Stimulated activated CD8-positive, alpha-beta memory T cell treated with anti-CD3 and anti-CD28 coated beads, Interleukin-7, amount 100 ng/mL, for 1 hour (primary cell): ENCODE results near the gene NOCT.
"Not testable (repeated sequence)": the region's sequence is repeated elsewhere in the genome, so short reads cannot be mapped to it uniquely, and the experiment has no call there.

ENCODE experiments used
- DNase-seq, 2 donors: peaks; one replicate each; pipeline ENCODE4 v3.0.0-alpha.2; 2020; ENCODE audit warnings: low read depth in 2 of 2

Gene NOCT

GRCh38 chr4:139015269-139015947 is at the start of gene NOCT:
NOCT (plus strand) TSS chr4:139015781; CDS start chr4:139015982, 201 bp downstream.
- peak; percentile 76 to 77 for DNase-seq

GRCh38 chr4:138967313-138967712 is 48.3 kb upstream of the NOCT start:
- no peak for DNase-seq

- DNase-seq: no peak
Observed at GRCh38 chr4:138972956-138973801, 42.4 kb upstream of the NOCT start.

GRCh38 chr4:138975225-138975624 is 40.4 kb upstream of the NOCT start:
- DNase-seq: no peak

- DNase-seq: no peak
Observed at GRCh38 chr4:138976526-138976925, 39.1 kb upstream of the NOCT start.

GRCh38 chr4:138977524-138977923 is 38.1 kb upstream of the NOCT start:
- no peak for DNase-seq

- DNase-seq: no peak
Observed at GRCh38 chr4:138978028-138978585, 37.5 kb upstream of the NOCT start.

- DNase-seq: no peak
Observed at GRCh38 chr4:138978600-138978999, 37.0 kb upstream of the NOCT start.

- no peak for DNase-seq
Observed at GRCh38 chr4:138979742-138980141, 35.8 kb upstream of the NOCT start.

GRCh38 chr4:138981930-138982390 is 33.6 kb upstream of the NOCT start:
- no peak for DNase-seq

- no peak for DNase-seq
Observed at GRCh38 chr4:138982754-138983153, 32.8 kb upstream of the NOCT start.

GRCh38 chr4:138983690-138984089 is 31.9 kb upstream of the NOCT start:
- no peak for DNase-seq

- DNase-seq: no peak
Observed at GRCh38 chr4:138984647-138985046, 30.9 kb upstream of the NOCT start.

- no peak for DNase-seq
Observed at GRCh38 chr4:138992676-138993075, 22.9 kb upstream of the NOCT start.

- no peak for DNase-seq
Observed at GRCh38 chr4:138996090-138996489, 19.5 kb upstream of the NOCT start.

GRCh38 chr4:138999666-139000065 is 15.9 kb upstream of the NOCT start:
- DNase-seq: no peak

- not testable (repeated sequence) for DNase-seq
Observed at GRCh38 chr4:139000134-139000533, 15.4 kb upstream of the NOCT start.

GRCh38 chr4:139001430-139001829 is 14.2 kb upstream of the NOCT start:
- DNase-seq: not testable (repeated sequence)

- not testable (repeated sequence) for DNase-seq
Observed at GRCh38 chr4:139003668-139004067, 11.9 kb upstream of the NOCT start.

GRCh38 chr4:139005774-139006173 is 9.8 kb upstream of the NOCT start:
- no peak for DNase-seq

- no peak for DNase-seq
Observed at GRCh38 chr4:139007640-139008039, 7.9 kb upstream of the NOCT start.

- not testable (repeated sequence) for DNase-seq
Observed at GRCh38 chr4:139008278-139008677, 7.3 kb upstream of the NOCT start.

GRCh38 chr4:139009702-139010101 is 5.9 kb upstream of the NOCT start:
- no peak for DNase-seq
